Glutamatergic neuron (in vitro differentiated cells): Measurements from ENCODE around the gene SYNJ2. TPM values are rescaled to one million over a fixed set of nuclear protein-coding genes. Genes with fewer than 3 reads are reported as not detected.

Experiments used
- DNase-seq: peaks from one replicate; pipeline ENCODE4 v3.0.0; 2022
- H3K27ac Mint-ChIP-seq: one replicate; pipeline ENCODE4 v1.8.0; 2020; ENCODE audit warnings: mild to moderate bottlenecking, mixed read lengths, inconsistent platforms; ENCODE audit not compliant: unreplicated experiment
- H3K27me3 Mint-ChIP-seq: one replicate; pipeline ENCODE4 v1.8.0; 2020; ENCODE audit warnings: mild to moderate bottlenecking, moderate library complexity, mixed read lengths, inconsistent platforms; ENCODE audit not compliant: unreplicated experiment
- H3K36me3 Mint-ChIP-seq: one replicate; pipeline ENCODE4 v1.8.0; 2020; ENCODE audit warnings: mild to moderate bottlenecking, mixed read lengths, inconsistent platforms; ENCODE audit not compliant: unreplicated experiment
- H3K4me1 Mint-ChIP-seq: one replicate; pipeline ENCODE4 v1.8.0; 2020; ENCODE audit warnings: mild to moderate bottlenecking, low read depth, mixed read lengths, inconsistent platforms; ENCODE audit not compliant: unreplicated experiment
- H3K4me3 Mint-ChIP-seq: one replicate; pipeline ENCODE4 v1.8.0; 2020; ENCODE audit warnings: mild to moderate bottlenecking, mixed read lengths, inconsistent platforms; ENCODE audit not compliant: unreplicated experiment
- H3K9me3 Mint-ChIP-seq: one replicate; pipeline ENCODE4 v1.8.0; 2020; ENCODE audit warnings: mild to moderate bottlenecking, moderate library complexity, mixed read lengths, inconsistent platforms; ENCODE audit not compliant: unreplicated experiment
- total RNA-seq: library from RNA; stranded (reverse); fragmentation: NEBNext Ultra II Directional; extraction: Animal tissue kit (Norgen Biotek cat#: 25700); gene quantifications from one replicate; pipeline ENCODE4 v1.2.1, GENCODE V29; 2021; ENCODE audit not compliant: unreplicated experiment
- TF ChIP-seq, protein P1 (sequence below): fragments of 200-600 bp; sonication (generic); IDR thresholded peaks from one replicate; pipeline ENCODE4 v1.5.0; 2021; ENCODE audit not compliant: partially characterized antibody, unreplicated experiment

Gene SYNJ2
- total RNA-seq, 1 donor from 2014 or later: 2.4 TPM

GRCh38 chr6:158095671-158096070 is 114.0 kb downstream of the SYNJ2 start:
- Mint-ChIP-seq H3K36me3 (peaks cover 5% of the 10 kb centered on the region), H3K4me1 (peaks cover 29% of the 10 kb centered on the region), H3K27ac (no peak overlapping the region), H3K4me3 (no peak overlapping the region), H3K9me3 (peaks cover 3% of the 10 kb centered on the region), H3K27me3 (peaks cover 5% of the 10 kb centered on the region)
- no peak for DNase-seq
- TF ChIP-seq, protein P1, sequence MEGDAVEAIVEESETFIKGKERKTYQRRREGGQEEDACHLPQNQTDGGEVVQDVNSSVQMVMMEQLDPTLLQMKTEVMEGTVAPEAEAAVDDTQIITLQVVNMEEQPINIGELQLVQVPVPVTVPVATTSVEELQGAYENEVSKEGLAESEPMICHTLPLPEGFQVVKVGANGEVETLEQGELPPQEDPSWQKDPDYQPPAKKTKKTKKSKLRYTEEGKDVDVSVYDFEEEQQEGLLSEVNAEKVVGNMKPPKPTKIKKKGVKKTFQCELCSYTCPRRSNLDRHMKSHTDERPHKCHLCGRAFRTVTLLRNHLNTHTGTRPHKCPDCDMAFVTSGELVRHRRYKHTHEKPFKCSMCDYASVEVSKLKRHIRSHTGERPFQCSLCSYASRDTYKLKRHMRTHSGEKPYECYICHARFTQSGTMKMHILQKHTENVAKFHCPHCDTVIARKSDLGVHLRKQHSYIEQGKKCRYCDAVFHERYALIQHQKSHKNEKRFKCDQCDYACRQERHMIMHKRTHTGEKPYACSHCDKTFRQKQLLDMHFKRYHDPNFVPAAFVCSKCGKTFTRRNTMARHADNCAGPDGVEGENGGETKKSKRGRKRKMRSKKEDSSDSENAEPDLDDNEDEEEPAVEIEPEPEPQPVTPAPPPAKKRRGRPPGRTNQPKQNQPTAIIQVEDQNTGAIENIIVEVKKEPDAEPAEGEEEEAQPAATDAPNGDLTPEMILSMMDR: no peak

GRCh38 chr6:158103228-158103627 is 121.6 kb downstream of the SYNJ2 start:
- no peak overlapping the region for H3K4me3 Mint-ChIP-seq

GRCh38 chr6:158104696-158105095 is 123.0 kb downstream of the SYNJ2 start:
- Mint-ChIP-seq H3K27me3 (no peaks in the 10 kb centered on the region), H3K4me1 (peaks cover 1% of the 10 kb centered on the region), H3K27ac (no peak overlapping the region), H3K4me3 (no peak overlapping the region), H3K36me3 (peaks cover 6% of the 10 kb centered on the region), H3K9me3 (peaks cover 3% of the 10 kb centered on the region)
- TF ChIP-seq, protein P1: no peak
- DNase-seq: no peak

More at GRCh38 chr6:158103228-158103627, 121.6 kb downstream of the SYNJ2 start:
- no peaks in the 10 kb centered on the region for H3K36me3 Mint-ChIP-seq
- TF ChIP-seq, protein P1: no peak
- H3K27ac Mint-ChIP-seq: no peak overlapping the region
- H3K4me1 Mint-ChIP-seq: peaks cover 1% of the 10 kb centered on the region
- H3K27me3 Mint-ChIP-seq: peaks cover 2% of the 10 kb centered on the region
- no peak for DNase-seq
- no peaks in the 10 kb centered on the region for H3K9me3 Mint-ChIP-seq

DNA sequence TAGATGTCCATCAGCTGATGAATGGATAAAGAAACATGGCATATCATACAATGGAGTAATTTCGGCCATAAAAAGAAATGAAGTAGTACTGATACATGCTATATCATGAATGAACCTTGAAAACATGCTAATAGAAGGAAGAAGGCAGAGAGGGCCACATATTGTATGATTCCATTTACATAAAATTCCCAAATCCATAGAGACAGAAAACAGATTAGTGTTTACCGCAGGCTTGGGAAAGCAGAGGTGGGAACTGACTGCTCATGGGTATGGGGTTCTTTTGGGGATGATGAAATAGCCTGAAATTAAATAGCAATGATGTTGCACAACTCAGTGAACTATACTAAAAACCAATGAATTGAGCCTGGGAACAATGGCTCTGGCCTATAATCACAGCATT is 128.1 kb downstream of the SYNJ2 start:
- Mint-ChIP-seq H3K27ac (no peak overlapping the region), H3K27me3 (no peaks in the 10 kb centered on the region), H3K4me3 (no peak overlapping the region), H3K4me1 (peaks cover 17% of the 10 kb centered on the region), H3K9me3 (peaks cover 3% of the 10 kb centered on the region), H3K36me3 (peaks cover 16% of the 10 kb centered on the region)
- no peak for DNase-seq
- TF ChIP-seq, protein P1: no peak

DNA sequence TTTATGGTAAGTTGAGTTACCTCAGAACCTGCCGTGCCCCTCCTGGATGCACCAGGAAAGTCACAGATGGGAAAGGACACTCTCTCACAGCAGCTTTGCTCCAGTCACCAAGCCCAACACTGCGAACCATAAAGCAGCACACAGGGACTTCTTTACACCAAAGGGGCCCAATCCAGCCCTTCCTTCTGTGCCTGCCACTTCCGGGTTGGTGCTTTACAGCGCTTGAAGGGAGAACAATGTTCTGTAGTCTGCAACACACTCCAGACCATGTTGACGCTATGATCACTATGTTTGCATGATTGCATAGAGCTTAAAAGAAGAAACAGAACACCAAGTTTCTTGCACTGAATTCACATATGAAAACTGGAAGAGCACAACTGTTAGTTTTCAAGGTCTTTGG is 129.3 kb downstream of the SYNJ2 start:
- H3K4me1 Mint-ChIP-seq: peaks cover 21% of the 10 kb centered on the region
- H3K4me3 Mint-ChIP-seq: no peak overlapping the region
- no peak for DNase-seq

More for the DNA sequence above, 129.3 kb downstream of the SYNJ2 start:
- H3K27me3 Mint-ChIP-seq: no peaks in the 10 kb centered on the region
- H3K9me3 Mint-ChIP-seq: peaks cover 3% of the 10 kb centered on the region
- H3K27ac Mint-ChIP-seq: no peak overlapping the region
- peaks cover 16% of the 10 kb centered on the region for H3K36me3 Mint-ChIP-seq
- TF ChIP-seq, protein P1: no peak
